ENCODE data around the gene MORN1.

MORN1 gene

DNA sequence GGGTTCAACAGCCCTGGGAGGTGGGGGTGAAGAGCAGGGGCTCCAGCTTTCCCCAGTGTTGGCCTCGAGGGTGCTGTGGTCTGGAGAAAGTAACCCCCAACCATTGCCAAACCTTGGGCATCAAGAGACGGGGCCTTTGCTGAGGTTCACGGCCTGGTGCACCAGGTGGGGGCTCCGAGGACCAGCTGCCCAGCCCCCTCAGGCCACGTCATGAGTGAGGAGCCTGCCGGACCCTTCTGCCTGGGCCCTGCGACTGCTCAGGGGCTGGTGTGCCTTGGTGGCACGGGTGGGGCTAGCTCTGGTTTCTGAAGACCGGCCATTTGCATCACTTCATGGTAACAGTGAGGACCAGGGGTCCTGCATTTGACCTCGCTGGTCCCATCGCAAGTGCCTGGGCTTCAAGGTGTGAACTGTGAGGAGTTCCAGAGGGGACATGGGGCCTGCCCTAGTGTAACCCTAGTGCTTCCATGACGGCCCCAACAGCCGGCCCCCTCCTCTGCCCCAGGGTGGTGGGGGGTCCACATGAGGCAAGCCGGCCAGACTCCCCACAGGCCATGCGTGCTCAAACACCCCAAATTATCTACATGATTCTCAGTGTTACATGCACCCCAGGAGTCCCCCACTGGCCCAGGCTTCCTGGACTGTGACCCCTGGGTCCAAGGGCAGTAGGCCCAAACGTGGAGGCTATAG, 13.5 kb downstream of the MORN1 start:
- no peak overlapping the region for H3K4me3 ChIP-seq (replicated peaks; ENCODE audit: low read depth, low read length)
- no peak for TF ChIP-seq CTCF (IDR thresholded peaks at IDR 0.05; ENCODE audit: low read length, missing control alignments)
- DNase-seq (ENCODE audit: low read depth): no peak

GRCh38 chr1:2376931-2377672, 14.3 kb downstream of the MORN1 start:
- no peak for DNase-seq (ENCODE audit: low read depth)

GRCh38 chr1:2376261-2376741, 15.1 kb downstream of the MORN1 start:
- no peak for DNase-seq (ENCODE audit: low read depth)
- no peak overlapping the region for H3K4me3 ChIP-seq (replicated peaks; ENCODE audit: low read depth, low read length)
- TF ChIP-seq CTCF (IDR thresholded peaks at IDR 0.05; ENCODE audit: low read length, missing control alignments): no peak

More at GRCh38 chr1:2376931-2377672, 14.3 kb downstream of the MORN1 start:
- no peak overlapping the region for H3K4me3 ChIP-seq (replicated peaks; ENCODE audit: low read depth, low read length)
- no peak for TF ChIP-seq CTCF (IDR thresholded peaks at IDR 0.05; ENCODE audit: low read length, missing control alignments)

GRCh38 chr1:2375923-2376260, 15.5 kb downstream of the MORN1 start:
- no peak for TF ChIP-seq CTCF (IDR thresholded peaks at IDR 0.05; ENCODE audit: low read length, missing control alignments)
- no peak for DNase-seq (ENCODE audit: low read depth)
- no peak overlapping the region for H3K4me3 ChIP-seq (replicated peaks; ENCODE audit: low read depth, low read length)

DNA sequence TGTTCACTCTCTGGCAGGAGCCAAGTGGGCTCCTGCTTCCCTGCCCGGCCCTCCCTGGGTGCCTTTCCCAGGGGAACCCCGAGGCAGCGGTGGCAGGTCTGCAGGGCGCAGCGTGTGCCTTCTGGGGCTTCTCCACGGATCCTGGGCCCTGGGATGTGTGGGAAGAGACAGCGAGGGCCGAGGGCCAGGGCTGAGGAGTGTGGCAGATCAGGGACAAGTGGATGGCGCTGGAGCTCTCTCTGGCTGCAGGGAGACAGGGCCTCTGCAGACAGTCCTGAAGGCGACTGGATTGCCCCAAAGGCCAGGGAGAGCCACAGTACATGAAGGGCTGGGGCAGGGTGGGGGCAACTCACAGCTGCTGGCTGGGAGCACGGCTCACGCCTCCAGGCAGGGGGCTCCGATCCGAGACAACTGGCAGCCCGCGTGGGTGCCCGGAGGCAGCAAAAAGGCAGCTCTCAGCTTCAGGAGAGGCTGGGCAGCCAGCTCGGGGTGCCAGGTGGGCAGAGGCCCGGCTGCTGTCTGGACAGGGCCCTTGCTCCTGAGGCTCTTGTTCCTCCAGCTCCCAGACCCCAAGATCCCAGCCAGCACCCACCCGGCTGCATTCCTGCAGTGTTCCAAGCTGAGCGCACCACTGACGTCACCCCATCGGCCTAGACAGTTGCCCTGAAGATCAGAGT, 16.0 kb downstream of the MORN1 start:
- no peak for DNase-seq (ENCODE audit: low read depth)
- no peak overlapping the region for H3K4me3 ChIP-seq (replicated peaks; ENCODE audit: low read depth, low read length)

More for the DNA sequence above, 16.0 kb downstream of the MORN1 start:
- no peak for TF ChIP-seq CTCF (IDR thresholded peaks at IDR 0.05; ENCODE audit: low read length, missing control alignments)
